ENCODE results near the gene PTN.
"Not testable (repeated sequence)": the region's sequence is repeated elsewhere in the genome, so short reads cannot be mapped to it uniquely, and the experiment has no call there.

PTN gene

DNA sequence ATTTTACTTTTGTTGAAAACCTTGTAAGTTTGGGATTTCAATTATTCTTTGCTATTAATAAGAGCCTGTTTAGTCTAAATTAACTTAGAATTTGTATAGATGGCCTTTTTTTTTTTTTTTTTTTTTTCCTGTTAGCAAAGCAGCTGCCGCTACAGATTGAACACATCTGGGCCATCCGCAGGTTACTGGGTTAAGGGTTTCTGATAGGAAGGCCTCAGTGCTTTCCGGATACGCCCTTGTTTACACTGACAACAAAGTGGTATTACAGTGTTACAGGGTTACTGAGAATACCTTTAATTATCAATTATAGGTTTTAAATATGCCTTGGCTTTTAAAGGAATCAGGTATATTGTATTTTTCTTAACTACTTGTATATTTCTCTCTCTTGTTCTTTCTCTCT is 76.8 kb downstream of the PTN start:
- DNase-seq (ENCODE audit: low read depth): no peak

DNA sequence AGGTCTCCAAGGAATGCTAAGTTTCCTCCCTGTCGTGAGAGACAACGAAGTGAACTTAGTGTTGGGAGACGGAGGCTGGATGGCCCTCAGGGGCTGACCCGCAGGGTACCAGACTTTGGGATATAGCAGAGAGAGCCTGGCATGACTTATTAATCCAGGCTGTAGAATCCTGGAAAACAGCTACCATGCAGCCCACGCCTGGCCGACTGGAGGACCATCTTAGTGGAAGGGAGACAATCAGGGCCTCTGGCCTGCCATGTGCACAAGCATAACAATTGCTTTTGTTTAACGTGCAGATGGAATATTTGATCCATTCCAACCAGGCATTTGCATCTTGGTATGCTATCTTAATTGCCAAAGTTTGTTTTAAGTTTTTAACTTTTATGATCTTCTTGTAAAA is 78.1 kb downstream of the PTN start:
- DNase-seq (ENCODE audit: low read depth): not testable (repeated sequence)

DNA sequence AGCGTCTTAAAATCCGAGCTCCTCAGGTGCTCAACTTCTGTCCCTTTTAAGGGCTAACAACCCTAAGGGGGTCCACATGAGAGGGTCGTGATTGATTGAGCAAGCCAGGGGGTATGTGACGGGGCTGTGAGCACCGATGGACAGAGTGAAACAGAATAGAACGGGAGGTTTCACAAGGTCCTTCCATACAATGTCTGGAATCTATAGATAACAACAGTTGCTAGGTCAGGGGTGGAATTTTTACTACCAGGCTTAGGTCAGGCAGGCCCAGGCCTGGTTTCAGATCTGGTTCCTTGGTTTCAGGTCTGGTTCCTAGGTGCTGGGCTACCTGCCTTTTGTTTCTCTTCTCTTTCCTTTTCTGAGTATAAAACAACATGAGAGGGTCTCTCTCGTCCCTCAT is 80.9 kb downstream of the PTN start:
- DNase-seq (ENCODE audit: low read depth): no peak

- DNase-seq (ENCODE audit: low read depth): no peak
These were observed 85.0 kb downstream of the PTN start for GRCh38 chr7:137258552-137258951.

DNA sequence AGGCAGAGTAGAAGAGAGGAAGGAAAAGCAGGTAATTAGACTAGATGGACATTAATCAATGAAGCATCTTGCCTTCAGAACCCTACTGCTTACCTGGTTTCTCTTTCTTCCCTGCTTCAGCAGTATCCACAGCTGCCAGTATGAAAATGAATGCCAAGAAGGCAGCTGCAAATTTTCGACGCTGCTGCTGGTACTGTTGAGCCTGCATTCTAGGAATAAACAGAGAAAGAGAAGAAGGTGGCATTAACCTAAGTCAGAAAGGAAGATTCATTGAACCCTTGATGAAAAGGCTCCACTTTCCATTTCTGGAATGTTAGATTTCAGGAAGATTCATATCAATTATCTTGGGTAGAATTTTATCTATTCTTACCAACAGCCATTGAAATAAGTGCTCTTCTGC is 88.8 kb downstream of the PTN start:
- DNase-seq (ENCODE audit: low read depth): no peak

GRCh38 chr7:137245890-137246289 is 97.6 kb downstream of the PTN start:
- DNase-seq (ENCODE audit: low read depth): no peak

- DNase-seq (ENCODE audit: low read depth): no peak
These were observed 98.3 kb downstream of the PTN start for GRCh38 chr7:137245186-137245585.

DNA sequence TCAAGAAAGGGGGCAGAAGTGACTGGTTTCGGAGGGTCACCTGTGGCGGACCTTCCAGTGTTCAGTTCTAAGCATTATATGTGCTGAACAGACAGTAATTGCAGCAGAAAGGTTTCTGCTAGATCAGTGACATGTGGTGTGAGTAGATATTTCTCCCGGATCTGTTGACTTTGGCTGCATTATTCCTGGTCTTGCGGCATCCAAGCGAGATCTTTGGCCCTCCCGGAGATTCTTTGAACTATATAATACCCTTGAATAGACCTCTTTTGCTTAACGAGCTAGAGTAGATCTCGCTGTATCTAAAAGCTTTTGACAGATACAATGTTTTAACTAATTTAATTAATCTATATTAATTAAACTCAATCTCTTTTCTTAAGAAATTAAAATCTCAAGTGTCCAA is 99.8 kb downstream of the PTN start:
- no peak for DNase-seq (ENCODE audit: low read depth)

DNA sequence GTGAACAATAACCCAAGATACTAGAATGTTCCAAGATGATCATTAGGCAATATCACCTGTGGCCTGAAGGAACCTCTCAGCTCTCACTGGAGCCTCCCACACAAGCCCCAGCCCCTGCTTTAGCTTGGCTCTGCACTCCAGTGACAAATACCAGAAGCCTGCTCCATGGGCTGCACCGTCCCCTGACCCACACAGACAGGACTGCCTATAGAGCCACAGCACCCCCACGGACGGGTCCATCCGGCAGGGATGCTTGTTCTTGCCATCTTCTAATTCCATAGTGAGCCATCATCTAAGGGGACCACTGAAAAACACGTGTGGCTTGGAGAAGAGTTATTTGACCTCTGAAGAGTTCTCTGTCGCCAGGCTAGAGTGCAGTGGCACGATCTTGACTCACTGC is 100.9 kb downstream of the PTN start:
- DNase-seq (ENCODE audit: low read depth): no peak

GRCh38 chr7:137241655-137242360 is 101.7 kb downstream of the PTN start:
- no peak for DNase-seq (ENCODE audit: low read depth)

GRCh38 chr7:137239186-137239585 is 104.3 kb downstream of the PTN start:
- DNase-seq (ENCODE audit: low read depth): not testable (repeated sequence)

GRCh38 chr7:137235434-137235833 is 108.1 kb downstream of the PTN start:
- DNase-seq (ENCODE audit: low read depth): no peak

DNA sequence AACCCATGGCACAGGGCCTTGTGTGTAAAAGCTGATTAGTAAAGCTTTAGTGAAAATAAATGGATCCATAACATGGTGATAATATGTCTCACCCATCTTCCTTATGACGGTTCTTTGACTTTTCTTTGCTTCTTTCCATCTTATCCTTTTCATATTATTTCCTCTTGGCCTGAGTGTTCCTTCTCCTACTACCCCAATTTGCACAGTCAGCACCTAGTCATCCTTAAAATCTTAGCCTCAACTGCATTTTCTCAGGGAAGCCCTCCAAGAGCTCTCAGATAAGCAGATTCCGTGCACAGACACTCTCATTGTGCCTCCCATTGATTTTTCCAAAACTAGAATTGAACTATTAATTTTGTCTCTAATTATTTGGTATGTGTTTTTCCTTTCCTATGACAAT is 112.4 kb downstream of the PTN start:
- no peak for DNase-seq (ENCODE audit: low read depth)

DNA sequence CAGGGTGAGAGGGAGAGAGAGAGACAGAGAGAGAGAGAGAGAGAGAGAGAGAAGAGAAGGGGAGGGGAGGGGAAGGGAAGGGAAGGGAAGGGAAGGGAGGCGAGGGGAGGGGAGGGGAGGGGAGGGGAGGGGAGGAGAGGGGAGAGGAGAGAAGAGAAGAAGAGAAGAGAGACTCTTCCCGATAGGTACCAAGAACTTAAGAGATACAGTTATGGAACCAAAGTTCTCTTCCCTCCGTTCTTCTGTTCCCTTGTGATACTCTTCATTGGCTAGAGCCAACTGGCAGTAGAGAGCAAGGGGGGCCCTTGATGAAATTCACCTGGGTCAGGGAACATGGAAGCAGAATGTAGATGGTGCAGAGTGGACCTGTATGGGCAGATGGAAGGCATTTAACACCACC is 122.1 kb downstream of the PTN start:
- no peak for DNase-seq (ENCODE audit: low read depth)

DNA sequence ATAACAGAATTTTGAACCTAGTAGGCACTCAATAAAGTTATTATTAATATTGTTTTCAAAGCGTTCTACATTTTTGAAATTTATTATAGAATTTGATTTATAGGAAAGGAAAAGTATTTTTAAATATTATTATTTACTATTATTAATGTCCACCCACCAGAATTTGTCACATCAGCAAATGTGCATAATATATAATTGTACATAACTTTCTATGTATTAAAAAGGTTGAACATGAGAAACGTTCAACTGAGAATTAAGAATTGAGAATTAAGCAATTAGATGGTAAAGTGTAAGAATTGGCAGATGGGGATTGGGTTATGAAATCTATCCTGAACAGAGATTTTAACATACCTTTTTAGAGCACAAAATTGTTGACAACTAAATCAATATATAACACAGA is 129.8 kb downstream of the PTN start:
- no peak for DNase-seq (ENCODE audit: low read depth)

DNA sequence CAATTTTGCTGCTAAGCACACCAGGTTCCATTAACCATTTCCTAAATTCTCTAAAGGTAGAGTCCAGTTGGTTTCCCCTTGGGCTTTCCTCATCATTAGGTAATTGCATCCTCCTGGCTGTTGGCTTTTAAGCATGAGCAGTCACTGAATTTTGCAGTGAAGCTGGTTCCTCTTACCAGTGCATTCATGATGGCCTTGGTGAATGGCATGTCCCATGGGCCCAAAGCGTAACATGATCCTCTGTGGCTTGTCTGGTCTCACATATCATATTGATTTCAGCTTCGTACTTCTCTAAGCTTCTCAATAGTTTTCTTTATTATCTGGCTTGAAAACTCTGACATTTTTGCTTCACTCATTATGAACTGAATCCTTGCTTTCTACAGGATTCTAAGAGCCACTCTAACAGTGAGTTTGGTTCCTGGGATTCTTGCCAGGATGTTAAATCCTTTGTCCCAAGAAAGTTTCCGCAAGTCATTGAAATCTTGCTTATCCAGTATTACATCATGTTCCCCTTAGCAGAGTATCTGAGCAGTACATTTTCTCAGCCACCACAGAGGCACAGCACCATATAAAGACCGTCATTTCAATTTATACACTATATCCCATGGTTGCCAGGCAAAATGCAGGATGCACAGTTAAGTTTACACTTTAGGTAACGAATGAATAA is 134.2 kb downstream of the PTN start:
- no peak for DNase-seq (ENCODE audit: low read depth)

GRCh38 chr7:137206770-137207169 is 136.8 kb downstream of the PTN start:
- DNase-seq (ENCODE audit: low read depth): no peak

GRCh38 chr7:137204246-137204645 is 139.3 kb downstream of the PTN start:
- no peak for DNase-seq (ENCODE audit: low read depth)

DNA sequence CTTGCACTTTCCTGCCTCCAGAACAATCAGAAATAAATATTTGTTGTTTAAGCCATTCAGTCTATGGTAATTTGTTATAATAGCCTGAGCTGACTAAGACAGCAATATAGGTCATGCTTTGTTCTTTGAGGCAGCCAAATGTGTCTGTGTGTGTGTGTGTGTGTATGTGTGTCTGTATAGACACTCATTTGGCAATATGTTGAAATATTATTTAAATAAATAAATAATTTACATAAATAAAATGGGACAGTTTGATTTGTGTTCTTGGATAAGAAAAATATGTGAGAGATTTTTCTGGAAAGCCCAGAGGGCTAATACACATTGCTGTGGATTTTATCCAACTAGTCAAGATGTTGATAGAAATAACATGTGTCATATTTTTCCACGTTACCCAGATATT is 140.2 kb downstream of the PTN start:
- DNase-seq (ENCODE audit: low read depth): no peak

DNA sequence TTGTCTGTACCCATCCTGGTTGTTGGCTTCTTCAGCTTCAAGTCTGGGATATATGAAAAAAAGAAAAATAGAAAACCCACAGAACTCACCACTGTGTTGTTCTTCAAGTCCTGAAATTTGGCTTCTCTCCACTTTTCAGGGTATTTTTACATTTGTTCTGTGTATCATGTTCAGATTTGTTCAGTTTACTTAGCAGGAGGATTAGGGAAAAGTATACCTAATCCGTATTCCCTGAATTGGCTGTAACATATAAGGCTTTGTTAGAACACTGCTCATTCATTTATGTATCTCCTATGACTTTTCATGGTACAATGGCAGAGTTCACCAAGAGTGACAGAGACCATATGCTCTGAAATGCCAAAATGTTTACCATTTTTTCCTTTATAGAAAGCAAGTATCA is 146.9 kb downstream of the PTN start:
- no peak for DNase-seq (ENCODE audit: low read depth)

- no peak for DNase-seq (ENCODE audit: low read depth)
These were observed 147.5 kb downstream of the PTN start for GRCh38 chr7:137195996-137196395.

- not testable (repeated sequence) for DNase-seq (ENCODE audit: low read depth)
These were observed 161.9 kb downstream of the PTN start for GRCh38 chr7:137181619-137182018.
